Smooth muscle cell (in vitro differentiated cells): ENCODE data around the gene MVK. TPM values are rescaled to one million over a fixed set of nuclear protein-coding genes. Genes with fewer than 3 reads are reported as not detected.
"Not testable (repeated sequence)": the region's sequence is repeated elsewhere in the genome, so short reads cannot be mapped to it uniquely, and the experiment has no call there.

Source experiments
- DNase-seq: peaks from one replicate; lab custom pipeline; 2025; ENCODE audit not compliant: unreplicated experiment; lab: John Stamatoyannopoulos, UW
- H2AFZ ChIP-seq: fragments of 200-600 bp; sonication (generic); 2 replicates; pipeline ENCODE4 v1.6.0; 2016; ENCODE audit warnings: antibody characterized with exemption, low read depth, mild to moderate bottlenecking
- H3F3A ChIP-seq: fragments of 200-600 bp; sonication (generic); 2 replicates; pipeline ENCODE4 v1.6.0; 2017; ENCODE audit warnings: antibody characterized with exemption, low read depth
- H3K27ac ChIP-seq: fragments of 200-600 bp; sonication (generic); 2 replicates; pipeline ENCODE4 v1.5.1; 2016; ENCODE audit warnings: low read depth, mild to moderate bottlenecking
- H3K27me3 ChIP-seq: fragments of 200-600 bp; sonication (generic); 2 replicates; pipeline ENCODE4 v1.6.1; 2016; ENCODE audit warnings: low read depth, mild to moderate bottlenecking
- H3K36me3 ChIP-seq: fragments of 200-600 bp; sonication (generic); 2 replicates; pipeline ENCODE4 v1.5.1; 2016; ENCODE audit warnings: low read depth
- H3K4me1 ChIP-seq: fragments of 200-600 bp; sonication (generic); 2 replicates; pipeline ENCODE4 v1.5.1; 2016; ENCODE audit warnings: low read depth
- H3K4me2 ChIP-seq: fragments of 200-600 bp; sonication (generic); 2 replicates; pipeline ENCODE4 v1.6.0; 2016; ENCODE audit warnings: mild to moderate bottlenecking
- H3K4me3 ChIP-seq: fragments of 200-600 bp; sonication (generic); 2 replicates; pipeline ENCODE4 v1.5.1; 2016; ENCODE audit warnings: mild to moderate bottlenecking
- H3K79me2 ChIP-seq: fragments of 200-600 bp; sonication (generic); 2 replicates; pipeline ENCODE4 v1.6.0; 2016; ENCODE audit warnings: low read depth, mild to moderate bottlenecking
- H3K9ac ChIP-seq: fragments of 200-600 bp; sonication (generic); 2 replicates; pipeline ENCODE4 v1.6.0; 2016; ENCODE audit warnings: low read depth
- H3K9me3 ChIP-seq: fragments of 200-600 bp; sonication (generic); replicated peaks from 2 replicates; pipeline ENCODE4 v1.5.1; 2016; ENCODE audit warnings: low read depth
- H4K20me1 ChIP-seq: fragments of 200-600 bp; sonication (generic); 2 replicates; pipeline ENCODE4 v1.6.0; 2016; ENCODE audit warnings: low read depth
- WGBS: methylation state at CpG from one replicate; pipeline ENCODE4 v1.1.7; 2016; ENCODE audit warnings: low lambda C conversion rate; 5-methylcytosine and 5-hydroxymethylcytosine counted together
- polyA plus RNA-seq: library from polyadenylated mRNA; unstranded; fragments of >200 nt; fragmentation: Nextera tagmentation; extraction: Ambion mirVana; gene quantifications from 2 replicates; pipeline ENCODE4 v1.2.1, GENCODE V29; 2016
- total RNA-seq: library from RNA; depleted of rRNA; stranded (reverse); fragments of >200 nt; gene quantifications from 2 replicates; pipeline ENCODE4 v1.2.3, GENCODE V29; 2014
- TF ChIP-seq, protein P1 (sequence below): fragments of 200-600 bp; sonication (generic); IDR thresholded peaks from 2 replicates; pipeline ENCODE4 v1.5.1; 2017; ENCODE audit warnings: borderline replicate concordance, mild to moderate bottlenecking, antibody characterized with exemption; ENCODE audit not compliant: insufficient read depth, poor library complexity, severe bottlenecking

Gene MVK
- total and polyA plus RNA-seq, 2 experiments from 2014 or later: 16.3 to 21.1 TPM

DNA sequence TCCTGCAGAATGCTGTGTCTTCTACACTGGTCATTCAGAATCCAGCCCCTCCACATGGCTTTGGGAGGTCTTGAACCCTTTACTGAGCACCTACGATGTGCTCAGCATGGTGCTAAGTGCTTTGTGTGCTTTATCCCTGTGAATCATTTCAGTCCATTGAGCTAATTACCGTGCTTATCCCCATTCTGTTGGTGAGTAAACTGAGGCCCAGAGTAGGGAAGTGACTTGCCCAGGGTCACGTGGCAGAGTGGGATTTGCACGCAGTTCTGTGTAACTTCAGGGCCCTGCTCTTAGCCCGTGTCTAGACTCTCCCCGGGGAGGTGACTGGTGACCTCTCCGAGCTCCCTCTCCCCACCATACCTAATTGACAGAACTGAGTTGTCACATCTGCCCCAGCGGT lies 27.4 kb downstream of the MVK start:
- no peaks in the 10 kb centered on the region for H3K9me3 ChIP-seq
- H3F3A ChIP-seq: peaks cover 3% of the 10 kb centered on the region
- H3K4me2 ChIP-seq: no peak overlapping the region
- H3K4me3 ChIP-seq: no peak overlapping the region
- no peaks in the 10 kb centered on the region for H3K79me2 ChIP-seq
- no peak overlapping the region for H3K9ac ChIP-seq
- no peaks in the 10 kb centered on the region for H3K36me3 ChIP-seq
- TF ChIP-seq, protein P1, sequence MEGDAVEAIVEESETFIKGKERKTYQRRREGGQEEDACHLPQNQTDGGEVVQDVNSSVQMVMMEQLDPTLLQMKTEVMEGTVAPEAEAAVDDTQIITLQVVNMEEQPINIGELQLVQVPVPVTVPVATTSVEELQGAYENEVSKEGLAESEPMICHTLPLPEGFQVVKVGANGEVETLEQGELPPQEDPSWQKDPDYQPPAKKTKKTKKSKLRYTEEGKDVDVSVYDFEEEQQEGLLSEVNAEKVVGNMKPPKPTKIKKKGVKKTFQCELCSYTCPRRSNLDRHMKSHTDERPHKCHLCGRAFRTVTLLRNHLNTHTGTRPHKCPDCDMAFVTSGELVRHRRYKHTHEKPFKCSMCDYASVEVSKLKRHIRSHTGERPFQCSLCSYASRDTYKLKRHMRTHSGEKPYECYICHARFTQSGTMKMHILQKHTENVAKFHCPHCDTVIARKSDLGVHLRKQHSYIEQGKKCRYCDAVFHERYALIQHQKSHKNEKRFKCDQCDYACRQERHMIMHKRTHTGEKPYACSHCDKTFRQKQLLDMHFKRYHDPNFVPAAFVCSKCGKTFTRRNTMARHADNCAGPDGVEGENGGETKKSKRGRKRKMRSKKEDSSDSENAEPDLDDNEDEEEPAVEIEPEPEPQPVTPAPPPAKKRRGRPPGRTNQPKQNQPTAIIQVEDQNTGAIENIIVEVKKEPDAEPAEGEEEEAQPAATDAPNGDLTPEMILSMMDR: no peak
- H4K20me1 ChIP-seq: no peaks in the 10 kb centered on the region
- WGBS: 93% methylated on average over 8 of the region's 8 CpGs
- no peaks in the 10 kb centered on the region for H3K27me3 ChIP-seq
- no peak overlapping the region for H3K27ac ChIP-seq
- no peak for DNase-seq
- H3K4me1 ChIP-seq: peaks cover 12% of the 10 kb centered on the region
- H2AFZ ChIP-seq: no peak overlapping the region

DNA sequence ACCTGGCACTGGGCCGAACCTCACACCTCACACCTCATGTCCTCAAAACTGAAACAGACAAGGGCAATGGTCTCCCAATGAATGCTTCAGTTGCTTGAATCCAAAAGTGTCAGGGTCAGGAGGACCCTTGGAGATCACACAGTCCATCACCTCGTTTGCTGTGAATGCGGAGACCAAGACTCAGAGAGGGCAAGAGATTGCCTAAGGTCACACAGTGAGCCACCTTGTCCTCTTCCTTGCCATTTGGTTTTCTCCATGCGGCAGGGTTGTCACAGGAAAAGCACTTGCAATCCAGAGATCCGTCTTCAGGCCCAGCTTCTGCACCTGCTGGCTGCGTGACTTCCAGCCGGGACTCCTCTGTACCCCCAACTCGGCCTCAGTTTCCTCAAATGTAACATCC lies 28.0 kb downstream of the MVK start:
- peaks cover 3% of the 10 kb centered on the region for H3F3A ChIP-seq
- WGBS: 97% methylated on average over 8 of the region's 8 CpGs

DNA sequence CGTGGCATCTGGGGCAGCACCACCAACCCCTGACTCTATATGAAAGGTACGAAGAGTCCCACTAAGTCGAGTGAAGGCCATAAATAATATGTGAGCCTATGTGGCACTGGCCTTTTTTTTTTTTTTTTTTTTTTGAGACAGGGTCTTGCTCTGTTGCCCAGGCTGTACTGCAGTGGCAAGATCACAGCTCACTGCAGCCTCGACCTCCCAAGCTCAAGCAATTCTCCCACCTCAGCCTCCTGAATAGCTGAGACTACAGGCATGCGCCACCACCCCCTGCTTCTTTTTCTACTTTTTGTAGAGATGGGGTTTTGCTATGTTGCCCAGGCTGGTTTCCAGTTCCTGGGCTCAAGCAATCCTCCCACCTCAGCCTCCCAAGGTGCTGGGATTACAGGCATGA lies 28.5 kb downstream of the MVK start:
- H3K4me2 ChIP-seq, H3K9ac ChIP-seq, H3K79me2 ChIP-seq, H3K4me3 ChIP-seq, H3K36me3 ChIP-seq, H3K9me3 ChIP-seq, H3K27ac ChIP-seq, DNase-seq, H4K20me1 ChIP-seq, H3K27me3 ChIP-seq, H2AFZ ChIP-seq, H3F3A ChIP-seq: not testable (repeated sequence)
- peaks cover 21% of the 10 kb centered on the region for H3K4me1 ChIP-seq
- 84% methylated on average over 5 of the region's 5 CpGs for WGBS

More for the DNA sequence above, 28.0 kb downstream of the MVK start:
- Histone ChIP-seq H4K20me1 (no peaks in the 10 kb centered on the region), H3K4me2 (no peak overlapping the region), H2AFZ (no peak overlapping the region), H3K36me3 (no peaks in the 10 kb centered on the region), H3K27ac (no peak overlapping the region), H3K9me3 (no peaks in the 10 kb centered on the region), H3K4me1 (peaks cover 17% of the 10 kb centered on the region), H3K9ac (no peak overlapping the region), H3K4me3 (no peak overlapping the region), H3K79me2 (no peaks in the 10 kb centered on the region), H3K27me3 (no peaks in the 10 kb centered on the region)
- DNase-seq: no peak
- TF ChIP-seq, protein P1: no peak

DNA sequence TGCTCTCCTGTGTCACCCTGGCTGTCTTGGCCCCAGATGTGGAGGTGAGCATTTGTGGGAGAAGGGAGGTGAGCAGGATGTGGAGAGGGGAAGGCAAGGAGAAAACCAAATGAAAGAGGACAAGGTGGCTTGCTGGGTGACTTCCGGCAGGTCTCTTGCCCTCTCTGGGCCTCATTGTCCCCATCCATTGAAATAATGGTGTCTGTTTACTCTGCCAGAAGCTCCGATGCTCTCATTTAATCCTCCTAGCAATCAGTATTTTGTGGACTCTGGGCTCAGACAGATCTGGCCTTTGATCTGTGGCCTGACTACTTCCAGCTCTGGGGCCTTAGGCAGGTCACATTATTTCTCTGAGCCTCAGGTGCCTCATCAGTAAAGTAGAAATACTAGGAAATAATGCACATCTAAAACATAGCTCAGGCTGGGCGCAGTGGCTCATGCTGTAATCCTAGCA lies 30.6 kb downstream of the MVK start:
- Histone ChIP-seq H3K4me3 (no peak overlapping the region), H3K4me2 (no peak overlapping the region), H4K20me1 (no peaks in the 10 kb centered on the region), H3K4me1 (peaks cover 23% of the 10 kb centered on the region), H3K36me3 (no peaks in the 10 kb centered on the region), H3K9me3 (no peaks in the 10 kb centered on the region), H3K27ac (no peak overlapping the region), H3K79me2 (no peaks in the 10 kb centered on the region), H3K9ac (no peak overlapping the region), H3K27me3 (no peaks in the 10 kb centered on the region), H2AFZ (no peak overlapping the region), H3F3A (no peaks in the 10 kb centered on the region)
- DNase-seq: no peak
- TF ChIP-seq, protein P1: no peak
- 89% methylated on average over 3 of the region's 3 CpGs for WGBS
